SK-N-SH (cell line): ENCODE data around the gene PLCH1. TPM values are rescaled to one million over a fixed set of nuclear protein-coding genes. Genes with fewer than 3 reads are reported as not detected.

ENCODE experiments used
- CTCF ChIA-PET: fragments of 300-600, 350-600 bp; formaldehyde crosslinking; extraction: SDS; loops from one replicate; lab custom pipeline; 2021; lab: Yijun Ruan, JAX
- POLR2A ChIA-PET: fragments of 350-600 bp; sonication (Branson Sonifier 250); formaldehyde crosslinking; extraction: SDS; loops from one replicate; lab custom pipeline; 2020; ENCODE audit warnings: antibody characterized with exemption, inconsistent platforms; lab: Yijun Ruan, JAX
- DNase-seq: peaks from one replicate; pipeline ENCODE4 v3.0.0; 2012
- H2AFZ ChIP-seq: fragments of 200-600 bp; sonication (generic); 2 replicates; pipeline ENCODE4 v1.8.1; 2016; ENCODE audit warnings: antibody characterized with exemption, mild to moderate bottlenecking, low read depth
- H3F3A ChIP-seq: fragments of 200-600 bp; sonication (generic); replicated peaks from 2 replicates; pipeline ENCODE3; 2016; ENCODE audit warnings: antibody characterized with exemption, mild to moderate bottlenecking; ENCODE audit not compliant: insufficient read depth
- H3K27ac ChIP-seq, 2 experiments: fragments of 200-500 bp in 1 of 2; fragments of 200-600 bp in 1 of 2; sonication (Bioruptor generic) in 1 of 2; sonication (generic), shearing (Covaris generic) in 1 of 2; 2 replicates each; pipeline versions ENCODE4 v1.5.1 to v1.6.1; 2014 to 2016; ENCODE audit warnings: low read depth in 2 of 2, inconsistent platforms in 1 of 2, low read length in 1 of 2, mild to moderate bottlenecking in 1 of 2, mixed read lengths in 1 of 2
- H3K27me3 ChIP-seq: fragments of 200-600 bp; sonication (generic), shearing (Covaris generic); 2 replicates; pipeline ENCODE4 v1.6.1; 2016; ENCODE audit warnings: mixed run types; ENCODE audit not compliant: insufficient read depth
- H3K36me3 ChIP-seq, 2 experiments: fragments of 200-500 bp in 1 of 2; fragments of 200-600 bp in 1 of 2; sonication (Bioruptor generic) in 1 of 2; sonication (generic) in 1 of 2; replicated peaks in 1 of 2; 2 replicates each; pipeline versions ENCODE3 to v1.5.1; 2014 to 2016; ENCODE audit warnings: low read length in 1 of 2, mild to moderate bottlenecking in 1 of 2; ENCODE audit not compliant: insufficient read depth in 2 of 2, control insufficient read depth in 1 of 2
- H3K4me1 ChIP-seq, 2 experiments: fragments of 200-500 bp in 1 of 2; fragments of 200-600 bp in 1 of 2; sonication (Bioruptor generic) in 1 of 2; sonication (generic), shearing (Covaris generic) in 1 of 2; 2 replicates each; pipeline versions ENCODE4 v1.5.1 to v1.6.1; 2014 to 2016; ENCODE audit warnings: low read depth in 1 of 2, low read length in 1 of 2, mixed run types in 1 of 2; ENCODE audit not compliant: insufficient read depth in 2 of 2, control insufficient read depth in 1 of 2
- H3K4me2 ChIP-seq: fragments of 200-600 bp; sonication (generic), shearing (Covaris generic); 2 replicates; pipeline ENCODE4 v1.6.1; 2017; ENCODE audit warnings: mixed run types
- H3K4me3 ChIP-seq, 2 experiments: fragments of 200-500 bp in 1 of 2; fragments of 200-600 bp in 1 of 2; sonication (Bioruptor generic) in 1 of 2; sonication (generic), shearing (Covaris generic) in 1 of 2; 2 replicates each; pipeline versions ENCODE4 v1.5.1 to v1.8.1; 2014 to 2016; ENCODE audit warnings: low read depth in 2 of 2, inconsistent platforms in 1 of 2, low read length in 1 of 2, mild to moderate bottlenecking in 1 of 2, mixed read lengths in 1 of 2, moderate library complexity in 1 of 2
- H3K79me2 ChIP-seq: fragments of 200-600 bp; sonication (generic); 2 replicates; pipeline ENCODE4 v1.8.1; 2017; ENCODE audit warnings: mild to moderate bottlenecking; ENCODE audit not compliant: insufficient read depth
- H3K9ac ChIP-seq: fragments of 200-600 bp; sonication (generic); 2 replicates; pipeline ENCODE4 v1.6.1; 2017; ENCODE audit warnings: mixed run types
- H3K9me2 ChIP-seq: fragments of 200-600 bp; sonication (generic); 2 replicates; pipeline ENCODE4 v1.6.1; 2017; ENCODE audit warnings: mixed run types
- H3K9me3 ChIP-seq: fragments of 200-600 bp; sonication (generic); 2 replicates; pipeline ENCODE4 v1.6.1; 2017; ENCODE audit warnings: mixed run types, mild to moderate bottlenecking, moderate library complexity
- H4K20me1 ChIP-seq: fragments of 200-600 bp; sonication (generic); 2 replicates; pipeline ENCODE4 v1.6.1; 2017; ENCODE audit warnings: mild to moderate bottlenecking, mixed run types; ENCODE audit not compliant: insufficient read depth
- CHD2 ChIP-seq: fragments of 150-350 bp; IDR thresholded peaks from 2 replicates; pipeline ENCODE4 v1.6.1; 2018; ENCODE audit warnings: low read length; ENCODE audit not compliant: partially characterized antibody
- CTCF ChIP-seq: fragments of 200-600 bp; sonication (generic); IDR thresholded peaks from 2 replicates; pipeline ENCODE4 v1.6.1; 2017; ENCODE audit warnings: antibody characterized with exemption, mild to moderate bottlenecking, moderate library complexity
- EP300 ChIP-seq, 2 experiments: IDR thresholded peaks; 2 replicates each; pipeline versions ENCODE4 v1.4.0 to v1.6.1; 2012; ENCODE audit warnings: borderline replicate concordance in 1 of 2, low read depth in 1 of 2, low read length in 1 of 2
- EZH2phosphoT487 ChIP-seq: fragments of 200-600 bp; sonication (generic); IDR thresholded peaks from 2 replicates; pipeline ENCODE4 v1.6.1; 2017; ENCODE audit warnings: low read depth, mixed run types, mild to moderate bottlenecking, antibody characterized with exemption, moderate library complexity, borderline replicate concordance
- FOXJ3 ChIP-seq: sonication (generic); formaldehyde crosslinking; IDR thresholded peaks from 2 replicates; pipeline ENCODE4 v1.5.1; 2020; ENCODE audit warnings: mild to moderate bottlenecking, missing genetic modification reagents
- GATA2 ChIP-seq: sonication (generic); formaldehyde crosslinking; IDR thresholded peaks from 2 replicates; pipeline ENCODE4 v1.5.0; 2020; ENCODE audit warnings: mild to moderate bottlenecking, missing genetic modification reagents
- JUND ChIP-seq: IDR thresholded peaks from 2 replicates; pipeline ENCODE4 v1.4.0; 2012
- MEF2A ChIP-seq: IDR thresholded peaks from 2 replicates; pipeline ENCODE4 v1.4.0; 2012; ENCODE audit warnings: low read depth, borderline replicate concordance
- MXI1 ChIP-seq: IDR thresholded peaks from 2 replicates; pipeline ENCODE4 v1.6.1; 2012; ENCODE audit warnings: mild to moderate bottlenecking, low read depth, low read length, improper control_type of control experiment
- NRF1 ChIP-seq: IDR thresholded peaks from 2 replicates; pipeline ENCODE4 v1.6.1; 2012; ENCODE audit warnings: low read depth, mild to moderate bottlenecking, low read length
- RCOR1 ChIP-seq: fragments of 150-350 bp; IDR thresholded peaks from 2 replicates; pipeline ENCODE4 v1.6.1; 2017; ENCODE audit warnings: antibody characterized with exemption, low read length
- RFX5 ChIP-seq: IDR thresholded peaks from 2 replicates; pipeline ENCODE4 v1.6.1; 2012; ENCODE audit warnings: mild to moderate bottlenecking, improper control_type of control experiment, low read length
- RXRA ChIP-seq: IDR thresholded peaks from 2 replicates; pipeline ENCODE4 v1.4.0; 2012; ENCODE audit warnings: low read depth, mild to moderate bottlenecking, borderline replicate concordance
- SMC3 ChIP-seq: IDR thresholded peaks from 2 replicates; pipeline ENCODE4 v1.6.1; 2012; ENCODE audit warnings: low read depth, low read length, improper control_type of control experiment
- TAF1 ChIP-seq: IDR thresholded peaks from 2 replicates; pipeline ENCODE4 v1.6.1; 2012; ENCODE audit warnings: low read depth, mild to moderate bottlenecking, low read length, moderate library complexity, borderline replicate concordance
- TCF12 ChIP-seq: IDR thresholded peaks from 2 replicates; pipeline ENCODE4 v1.4.0; 2012
- TEAD4 ChIP-seq: IDR thresholded peaks from 2 replicates; pipeline ENCODE4 v1.4.0; 2012; ENCODE audit warnings: mild to moderate bottlenecking, borderline replicate concordance; ENCODE audit not compliant: insufficient read depth
- USF2 ChIP-seq: fragments of 150-350 bp; IDR thresholded peaks from 2 replicates; pipeline ENCODE4 v1.6.1; 2017; ENCODE audit warnings: antibody characterized with exemption, low read length, low read depth, borderline replicate concordance
- WGBS: methylation state at CpG from one replicate; pipeline ENCODE4 v1.1.6; 2017; ENCODE audit warnings: low lambda C conversion rate; 5-methylcytosine and 5-hydroxymethylcytosine counted together
- polyA plus RNA-seq, 3 experiments: library from polyadenylated mRNA; depleted of rRNA; stranded (reverse); fragments of >200 nt; gene quantifications; 2 replicates each; pipeline ENCODE4 v1.2.3, GENCODE V29; 2012
- TF ChIP-seq, protein P1 (sequence below): IDR thresholded peaks from 2 replicates; pipeline ENCODE4 v1.4.0; 2012; ENCODE audit warnings: low read depth, borderline replicate concordance

The PLCH1 gene
- polyA plus RNA-seq, 1 of the 3 experiments (the other 2 are of a cell fraction) = 0.26 TPM

- WGBS = 86% methylated on average over 4 of the region's 4 CpGs
- Histone ChIP-seq H3F3A (no peaks in the 10 kb centered on the region), H3K27me3 (no peaks in the 10 kb centered on the region), H3K79me2 (no peaks in the 10 kb centered on the region), H3K4me2 (no peak overlapping the region), H3K27ac (peak overlapping the region in 1 of 2 experiments; percentile 58; a peak in 1 of 4 replicates), H3K36me3 (no peaks in the 10 kb centered on the region)
- no peak for DNase-seq
- POLR2A ChIA-PET = interaction anchor here (0.9 kb wide), 1 partner anchor 8 kb away, joined by 3 read pairs; no protein-coding TSS in a partner anchor
- TF ChIP-seq FOXJ3 (CRISPR knock-in tag) (no peak), RXRA (no peak), TEAD4 (no peak), TCF12 (no peak), TAF1 (no peak), SMC3 (no peak), GATA2 (CRISPR knock-in tag) (no peak), MEF2A (no peak)
- TF ChIP-seq, protein P1, sequence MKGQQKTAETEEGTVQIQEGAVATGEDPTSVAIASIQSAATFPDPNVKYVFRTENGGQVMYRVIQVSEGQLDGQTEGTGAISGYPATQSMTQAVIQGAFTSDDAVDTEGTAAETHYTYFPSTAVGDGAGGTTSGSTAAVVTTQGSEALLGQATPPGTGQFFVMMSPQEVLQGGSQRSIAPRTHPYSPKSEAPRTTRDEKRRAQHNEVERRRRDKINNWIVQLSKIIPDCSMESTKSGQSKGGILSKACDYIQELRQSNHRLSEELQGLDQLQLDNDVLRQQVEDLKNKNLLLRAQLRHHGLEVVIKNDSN = no peak
- TF ChIP-seq, all 33 proteins: peak for 0
- Histone ChIP-seq H2AFZ (no peak overlapping the region), H3K9ac (no peak overlapping the region), H4K20me1 (no peaks in the 10 kb centered on the region), H3K4me3 (no peak overlapping the region), H3K9me3 (no peaks in the 10 kb centered on the region), H3K9me2 (no peaks in the 10 kb centered on the region), H3K4me1 (peaks cover 0 to 29% of the 10 kb centered on the region in 2 experiments; a peak in 2 of 4 replicates)
- CTCF ChIA-PET = interaction anchor here (1.0 to 2.0 kb wide), 4 partner anchors 33 to 282 kb away, joined by 3 to 12 read pairs (median 4); no protein-coding TSS in a partner anchor
Measured at GRCh38 chr3:155420406-155420805, 324.5 kb downstream of the PLCH1 start.

GRCh38 chr3:155418407-155418806 is 326.5 kb downstream of the PLCH1 start:
- H3K4me3 ChIP-seq = no peak overlapping the region
- TF ChIP-seq NRF1 (no peak), CTCF (no peak), MXI1 (peak; percentile 83), SMC3 (peak; percentile 13; the same call in 1 of the 2 replicates), EP300 (IDR thresholded peaks at IDR 0.05; ENCODE audit: borderline replicate concordance in 1 of 2, low read depth in 1 of 2, low read length in 1 of 2) (peak in 1 of 2 experiments; percentile 97; a peak in 2 of 4 replicates), TCF12 (peak; percentile 36; the same call in 1 of the 2 replicates), CHD2 (peak; percentile 81), FOXJ3 (CRISPR knock-in tag) (peak; percentile 69; the same call in 1 of the 2 replicates), RCOR1 (peak; percentile 87), JUND (0 out of 2 replicates have a peak, but pooled peaks have one; percentile 8), EZH2phosphoT487 (no peak), GATA2 (CRISPR knock-in tag) (peak; percentile 94), USF2 (no peak), RFX5 (peak; percentile 21; the same call in 1 of the 2 replicates)
- no peaks in the 10 kb centered on the region for H4K20me1 ChIP-seq
- WGBS = 17% methylated on average over 2 of the region's 2 CpGs
- no peaks in the 10 kb centered on the region for H3K9me3 ChIP-seq
- H3K79me2 ChIP-seq = no peaks in the 10 kb centered on the region
- no peak overlapping the region for H3K4me2 ChIP-seq
- H3K27ac ChIP-seq = peak overlapping the region in 1 of 2 experiments; percentile 99; a peak in 2 of 4 replicates
- no peaks in the 10 kb centered on the region for H3K9me2 ChIP-seq
- no peaks in the 10 kb centered on the region for H3K27me3 ChIP-seq
- POLR2A ChIA-PET = interaction anchor here (0.9 kb wide), 1 partner anchor 27 kb away, joined by 3 read pairs; no protein-coding TSS in a partner anchor
- no peaks in the 10 kb centered on the region for H3K36me3 ChIP-seq
- H3K4me1 ChIP-seq = peaks cover 0 to 27% of the 10 kb centered on the region in 2 experiments; a peak in 2 of 4 replicates
- DNase-seq = peak; percentile 68
- CTCF ChIA-PET = interaction anchor here (0.9 to 3.9 kb wide), 3 partner anchors 35 to 284 kb away, joined by 4 to 22 read pairs (median 15); no protein-coding TSS in a partner anchor
- no peak overlapping the region for H2AFZ ChIP-seq
- no peaks in the 10 kb centered on the region for H3F3A ChIP-seq
- no peak overlapping the region for H3K9ac ChIP-seq
